ENCODE data around the gene PPP2R2D.
"Not testable (repeated sequence)": the region's sequence is repeated elsewhere in the genome, so short reads cannot be mapped to it uniquely, and the experiment has no call there.

Gene PPP2R2D

DNA sequence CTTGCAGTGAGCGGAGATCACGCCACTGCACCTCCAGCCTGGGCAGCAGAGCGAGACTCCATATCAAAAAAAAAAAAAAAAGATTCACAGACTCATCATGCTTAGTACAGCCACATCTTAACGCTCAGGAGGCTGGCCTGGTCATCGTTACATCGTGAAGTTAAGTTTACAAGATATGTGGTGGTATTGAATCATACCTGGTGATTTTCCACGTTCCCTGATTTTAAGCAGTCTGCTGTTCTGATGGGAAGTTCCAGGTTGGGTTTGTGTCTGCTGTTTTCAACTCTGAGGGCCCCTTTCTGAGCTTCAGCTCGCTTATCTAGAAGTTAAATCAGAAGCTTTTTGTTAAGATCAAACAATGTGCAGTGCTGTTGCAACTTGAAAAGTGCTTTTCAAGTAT is 6.9 kb downstream of the PPP2R2D start:
- DNase-seq, result no peak

DNA sequence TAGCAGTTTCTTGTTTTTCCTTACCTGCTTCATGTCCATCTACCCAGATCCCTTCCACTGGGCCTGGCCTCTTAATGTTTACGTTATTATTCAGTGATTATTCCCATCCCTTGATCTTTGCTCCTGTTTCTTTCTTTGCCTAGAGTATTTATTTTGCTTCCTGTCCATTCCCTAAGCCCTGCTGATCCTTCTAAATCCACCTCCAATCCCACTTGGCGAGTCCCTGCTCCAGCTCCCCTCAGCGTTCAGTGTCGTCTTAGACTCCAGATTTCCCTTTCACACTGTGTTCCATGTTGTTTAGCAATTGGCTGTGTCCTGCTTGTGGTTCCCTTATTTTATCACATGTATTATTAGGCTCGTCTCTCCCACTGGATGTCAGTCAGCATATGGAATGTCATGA is 7.3 kb downstream of the PPP2R2D start:
- no peak for DNase-seq

DNA sequence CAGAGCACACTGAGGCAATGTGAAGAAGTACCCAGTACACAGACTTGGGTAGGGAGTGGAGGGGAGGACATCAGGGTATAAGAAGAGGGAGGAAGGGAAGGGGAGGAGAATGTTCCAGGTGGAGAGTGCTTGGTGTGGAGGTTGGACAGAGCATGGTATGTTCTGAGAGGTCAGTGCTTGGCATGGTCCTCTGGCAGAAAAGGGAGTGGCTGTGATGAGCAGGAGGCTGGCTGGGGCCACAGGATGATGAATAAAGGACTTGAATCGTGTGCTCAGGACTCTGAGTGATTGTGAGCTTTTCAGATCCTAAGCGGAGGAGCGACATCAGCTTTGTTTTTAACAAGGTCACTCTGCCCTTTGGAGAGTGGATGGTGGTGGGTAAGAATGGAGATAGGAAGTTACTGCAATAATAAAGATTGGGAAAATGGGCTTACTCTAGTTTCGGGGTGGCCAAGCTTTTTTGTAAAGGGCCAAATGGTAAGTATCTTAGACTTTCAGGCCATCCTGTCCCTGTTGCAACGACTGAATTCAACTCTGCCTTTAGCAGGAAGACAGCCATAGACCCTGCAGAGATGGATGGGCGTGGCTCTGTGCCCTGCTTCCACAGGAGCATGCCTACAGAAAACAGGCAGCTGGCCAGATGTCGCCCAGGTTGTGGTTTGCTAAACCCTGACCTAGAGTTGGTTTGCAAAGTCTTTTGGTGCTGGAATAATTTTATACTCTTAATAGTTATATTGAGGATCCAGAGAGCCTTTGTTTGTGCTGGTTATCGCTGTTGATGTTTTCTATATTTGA is 8.4 kb downstream of the PPP2R2D start:
- no peak for DNase-seq

DNA sequence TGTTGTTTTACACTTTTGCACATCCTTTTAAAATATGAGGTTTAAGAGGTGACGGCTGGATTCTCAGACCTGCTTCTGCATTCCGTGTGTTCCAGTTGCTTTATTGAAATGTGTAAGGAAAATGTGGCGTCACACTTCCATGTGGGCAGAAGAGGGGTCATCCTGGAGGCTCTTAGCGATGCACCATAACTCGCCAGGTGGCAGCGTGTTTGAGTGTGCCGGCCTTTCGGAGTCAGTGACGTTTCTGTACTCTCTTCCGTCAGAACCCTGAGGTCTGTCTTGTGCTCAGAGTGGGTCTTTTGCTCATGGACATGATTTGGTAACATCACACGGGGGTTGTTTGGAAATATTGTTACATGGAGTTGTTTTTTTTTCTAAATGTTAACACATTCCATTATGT is 9.1 kb downstream of the PPP2R2D start:
- no peak for DNase-seq

DNA sequence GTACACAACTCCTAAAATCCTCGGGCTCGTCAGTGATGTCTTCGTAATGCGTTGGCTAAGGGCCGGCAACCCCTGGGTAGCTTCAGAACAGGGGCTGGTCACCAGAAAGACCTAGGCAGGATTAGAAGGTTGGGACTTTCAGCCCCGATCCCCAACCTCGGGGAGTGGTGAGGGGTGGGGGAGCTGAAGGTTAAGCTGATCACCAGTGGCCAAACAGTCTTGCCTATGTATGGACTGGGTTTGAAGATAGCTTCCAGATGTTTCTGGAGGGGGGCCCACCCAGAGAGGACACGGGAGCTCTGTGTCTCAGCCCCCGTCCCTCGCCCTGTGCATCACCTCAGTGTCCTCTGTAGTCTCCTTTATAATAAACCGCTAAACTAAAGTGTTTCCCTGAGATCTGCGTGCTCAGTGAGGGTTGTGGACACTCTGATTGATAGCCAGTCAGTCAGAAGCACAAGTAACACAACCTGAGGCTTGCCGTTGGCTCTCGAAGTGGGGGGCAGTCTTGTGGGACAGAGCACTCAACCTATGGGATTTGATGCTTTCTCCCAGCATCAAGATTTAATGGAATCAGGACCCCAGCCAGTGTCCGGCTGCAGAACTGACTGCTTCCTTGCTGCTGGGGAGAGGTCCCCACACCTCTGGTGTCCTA is 10.0 kb downstream of the PPP2R2D start:
- DNase-seq, result no peak

DNA sequence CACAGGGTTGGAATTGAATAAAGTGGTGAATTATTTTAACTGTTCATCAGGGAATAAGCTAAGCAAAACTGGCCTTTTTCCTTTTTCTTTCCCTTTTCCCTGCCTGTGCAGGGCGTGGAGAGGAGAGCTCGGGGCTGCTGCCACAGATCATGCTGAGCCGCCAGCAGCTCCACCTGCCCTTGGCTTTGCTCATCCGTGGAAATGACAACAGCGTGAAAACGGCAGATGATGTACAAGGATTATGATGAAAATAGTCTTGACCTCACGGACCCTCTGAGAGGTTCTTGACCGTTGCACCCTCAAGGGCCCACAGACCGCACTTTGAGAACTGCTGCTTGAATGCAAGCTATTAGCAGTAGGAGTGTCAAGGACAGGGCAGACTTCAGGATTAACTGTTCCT is 10.6 kb downstream of the PPP2R2D start:
- no peak for DNase-seq

DNA sequence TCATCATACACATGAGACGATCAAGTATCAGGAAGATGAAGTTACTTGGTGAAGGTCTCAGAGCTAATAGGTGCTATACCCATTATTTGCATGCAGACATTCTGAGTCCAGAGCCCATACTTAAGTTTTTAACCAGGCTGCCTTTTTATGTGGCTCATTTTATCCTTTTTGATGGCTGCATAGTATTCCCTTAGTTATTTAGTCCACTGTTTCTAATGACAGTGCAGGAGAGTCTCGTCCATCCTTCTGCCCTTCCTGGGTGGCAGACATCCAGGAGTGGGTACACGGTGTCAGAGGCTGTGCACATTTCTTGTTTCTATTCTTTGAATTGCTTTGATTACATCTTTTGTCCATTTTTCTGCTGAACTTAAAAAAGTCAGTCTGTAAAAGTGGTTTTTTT is 11.8 kb downstream of the PPP2R2D start:
- no peak for DNase-seq

DNA sequence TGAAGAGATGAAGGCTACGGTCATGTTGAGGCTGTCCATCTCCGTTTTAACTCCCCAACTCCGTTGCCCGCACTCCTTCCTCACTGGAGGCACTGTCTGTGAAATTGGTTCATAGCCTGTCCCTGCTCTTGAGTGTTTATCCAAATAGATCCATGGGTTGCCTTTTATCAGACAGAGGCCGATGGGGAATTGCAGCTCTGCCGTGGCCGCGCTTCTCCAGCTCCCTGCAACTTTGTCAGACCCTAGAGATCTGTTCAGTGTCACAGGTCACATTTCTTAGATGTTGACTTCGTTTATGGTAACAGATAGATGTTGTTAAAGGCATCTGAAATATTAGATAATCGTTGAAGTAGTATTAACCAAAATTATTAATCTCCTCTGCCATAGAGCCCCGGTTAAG is 14.7 kb downstream of the PPP2R2D start:
- no peak for DNase-seq

DNA sequence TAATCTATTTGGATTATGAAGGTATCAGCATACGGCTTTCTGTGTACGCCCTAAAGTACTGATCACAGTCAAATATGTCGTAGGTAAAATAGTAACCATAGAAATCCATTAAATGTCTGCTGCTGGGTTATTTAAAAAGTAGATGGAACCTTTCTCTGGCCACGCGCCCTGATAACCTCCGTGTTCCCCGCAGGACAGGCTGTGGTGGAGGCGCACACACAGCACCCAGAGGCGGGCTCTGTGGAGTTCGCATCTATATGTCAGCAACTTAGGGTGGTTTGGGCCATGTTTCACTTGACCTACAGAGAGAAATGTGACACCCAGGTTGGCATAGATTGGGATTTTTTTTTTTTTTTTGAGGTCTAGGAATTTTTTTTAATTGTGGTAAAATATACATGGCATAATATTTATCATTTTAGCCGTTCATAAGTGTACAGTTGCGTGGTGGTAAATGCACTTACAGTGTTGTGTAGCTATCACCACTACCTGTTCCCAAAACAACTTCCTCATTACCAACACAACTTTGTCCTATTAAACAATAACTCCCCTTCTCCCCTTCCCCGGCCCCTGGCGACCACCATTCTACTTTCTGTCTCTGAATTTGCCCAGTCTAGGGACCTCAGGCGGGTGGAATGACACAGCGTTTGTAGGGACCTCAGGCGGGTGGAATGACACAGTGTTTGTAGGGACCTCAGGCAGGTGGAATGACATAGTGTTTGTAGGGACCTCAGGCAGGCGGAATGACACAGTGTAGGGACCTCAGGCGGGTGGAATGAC is 15.4 kb downstream of the PPP2R2D start:
- no peak for DNase-seq

DNA sequence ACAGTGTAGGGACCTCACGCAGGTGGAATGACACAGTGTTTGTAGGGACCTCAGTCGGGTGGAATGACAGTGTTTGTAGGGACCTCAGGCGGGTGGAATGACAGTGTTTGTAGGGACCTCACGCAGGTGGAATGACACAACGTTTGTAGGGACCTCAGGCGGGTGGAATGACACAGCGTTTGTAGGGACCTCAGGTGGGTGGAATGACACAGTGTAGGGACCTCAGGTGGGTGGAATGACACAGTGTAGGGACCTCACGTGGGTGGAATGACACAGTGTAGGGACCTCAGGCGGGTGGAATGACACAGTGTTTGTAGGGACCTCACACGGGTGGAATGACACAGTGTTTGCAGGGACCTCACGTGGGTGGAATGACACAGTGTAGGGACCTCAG is 16.0 kb downstream of the PPP2R2D start:
- not testable (repeated sequence) for DNase-seq

DNA sequence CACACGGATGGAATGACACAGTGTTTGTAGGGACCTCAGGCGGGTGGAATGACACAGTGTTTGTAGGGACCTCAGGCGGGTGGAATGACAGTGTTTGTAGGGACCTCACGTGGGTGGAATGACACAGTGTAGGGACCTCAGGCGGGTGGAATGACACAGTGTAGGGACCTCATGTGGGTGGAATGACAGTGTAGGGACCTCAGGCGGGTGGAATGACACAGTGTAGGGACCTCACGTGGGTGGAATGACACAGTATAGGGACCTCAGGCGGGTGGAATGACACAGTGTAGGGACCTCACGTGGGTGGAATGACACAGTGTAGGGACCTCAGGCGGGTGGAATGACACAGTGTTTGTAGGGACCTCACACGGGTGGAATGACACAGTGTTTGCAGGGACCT is 16.7 kb downstream of the PPP2R2D start:
- not testable (repeated sequence) for DNase-seq

DNA sequence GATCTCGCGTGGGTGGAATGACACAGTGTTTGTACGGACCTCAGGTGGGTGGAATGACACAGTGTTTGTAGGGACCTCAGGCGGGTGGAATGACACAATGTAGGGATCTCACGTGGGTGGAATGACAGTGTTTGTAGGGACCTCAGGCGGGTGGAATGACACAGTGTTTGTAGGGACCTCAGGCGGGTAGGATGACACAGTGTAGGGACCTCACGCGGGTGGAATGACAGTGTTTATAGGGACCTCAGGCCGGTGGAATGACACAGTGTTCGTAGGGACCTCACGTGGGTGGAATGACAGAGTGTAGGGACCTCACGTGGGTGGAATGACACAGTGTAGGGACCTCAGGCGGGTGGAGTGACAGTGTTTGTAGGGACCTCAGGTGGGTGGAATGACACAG is 18.7 kb downstream of the PPP2R2D start:
- not testable (repeated sequence) for DNase-seq

DNA sequence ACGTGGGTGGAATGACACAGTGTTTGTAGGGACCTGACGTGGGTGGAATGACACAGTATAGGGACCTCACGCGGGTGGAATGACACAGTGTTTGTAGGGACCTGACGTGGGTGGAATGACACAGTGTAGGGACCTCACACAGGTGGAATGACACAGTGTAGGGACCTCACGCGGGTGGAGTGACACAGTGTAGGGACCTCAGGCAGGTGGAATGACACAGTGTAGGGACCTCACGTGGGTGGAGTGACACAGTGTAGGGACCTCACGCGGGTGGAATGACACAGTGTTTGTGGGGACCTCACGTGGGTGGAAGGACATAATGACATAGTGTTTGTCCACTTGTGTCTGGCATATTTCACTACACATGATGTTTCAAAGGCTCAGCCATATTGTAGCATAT is 19.3 kb downstream of the PPP2R2D start:
- no peak for DNase-seq

DNA sequence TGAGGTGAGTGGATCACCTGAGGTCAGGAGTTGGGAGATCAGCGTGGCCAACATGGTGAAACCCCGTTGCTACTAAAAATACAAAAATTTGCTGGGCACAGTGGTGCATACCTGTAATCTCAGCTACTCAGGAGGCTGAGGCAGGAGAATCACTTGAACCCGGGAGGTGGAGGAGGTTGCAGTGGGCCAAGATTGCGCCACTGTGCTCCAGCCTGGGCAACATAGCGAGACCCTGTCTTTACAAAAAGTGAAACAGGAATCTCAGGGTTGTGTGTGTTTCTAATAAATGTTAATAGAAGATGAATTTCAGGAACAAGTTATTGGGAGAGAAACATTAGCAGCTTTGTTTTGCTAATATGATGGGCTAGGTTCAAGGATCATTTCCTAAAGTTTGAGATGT is 19.9 kb downstream of the PPP2R2D start:
- no peak for DNase-seq

DNA sequence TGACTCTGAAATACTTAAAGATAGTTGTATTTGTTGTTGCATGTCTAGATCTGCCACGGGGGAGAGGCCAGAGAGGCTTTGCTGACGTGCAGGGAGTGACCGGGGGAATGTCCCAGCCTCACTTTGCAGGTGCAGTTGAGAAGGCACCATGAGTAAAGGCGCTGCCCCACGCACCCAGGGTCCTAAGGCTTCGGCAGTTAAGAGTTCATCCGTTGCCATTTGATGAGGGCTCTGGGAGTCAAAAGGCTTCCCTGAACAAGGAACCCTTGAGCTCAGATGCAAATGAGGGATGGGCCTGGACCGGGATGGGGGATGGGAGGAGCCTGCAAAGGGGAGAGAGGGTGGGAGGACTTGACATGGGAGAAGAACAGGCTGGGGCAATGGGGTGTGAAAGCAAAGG is 20.4 kb downstream of the PPP2R2D start:
- DNase-seq, result peak in 17 of 51 donors; percentile 4 to 62 (median 29)

DNA sequence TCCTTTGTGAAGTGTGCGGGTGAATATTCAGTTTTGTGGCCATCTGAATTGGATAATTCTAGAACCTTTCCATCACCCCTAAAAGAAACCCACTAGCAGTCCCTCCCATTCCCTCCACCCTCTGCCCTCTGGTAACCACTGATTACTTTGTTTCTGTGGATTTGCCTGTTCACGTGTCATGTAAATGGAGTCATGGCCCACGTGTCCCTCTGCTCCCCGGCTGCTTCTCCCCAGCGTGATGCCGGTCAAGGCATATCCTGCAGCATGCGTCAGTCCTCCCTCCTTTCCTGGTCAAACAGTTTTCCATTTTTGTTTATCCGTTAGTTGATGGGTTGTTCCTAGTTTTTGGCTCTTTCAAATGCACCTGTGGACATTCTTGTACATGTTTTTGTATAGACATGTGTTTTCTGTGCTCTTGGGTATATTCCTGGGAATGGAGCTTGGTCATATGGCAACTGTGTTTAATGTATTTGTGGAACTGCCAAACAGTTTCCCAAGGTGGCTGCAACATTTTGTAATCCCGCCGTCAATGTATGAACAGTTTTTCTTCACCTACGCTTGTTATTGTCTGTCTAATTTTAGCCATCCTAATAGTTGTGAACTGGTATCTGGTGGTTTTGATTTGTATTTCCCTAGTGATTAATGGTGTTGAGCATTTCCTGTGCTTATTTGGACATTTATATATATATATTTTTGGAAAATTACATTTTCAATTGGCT is 22.4 kb downstream of the PPP2R2D start:
- no peak for DNase-seq

DNA sequence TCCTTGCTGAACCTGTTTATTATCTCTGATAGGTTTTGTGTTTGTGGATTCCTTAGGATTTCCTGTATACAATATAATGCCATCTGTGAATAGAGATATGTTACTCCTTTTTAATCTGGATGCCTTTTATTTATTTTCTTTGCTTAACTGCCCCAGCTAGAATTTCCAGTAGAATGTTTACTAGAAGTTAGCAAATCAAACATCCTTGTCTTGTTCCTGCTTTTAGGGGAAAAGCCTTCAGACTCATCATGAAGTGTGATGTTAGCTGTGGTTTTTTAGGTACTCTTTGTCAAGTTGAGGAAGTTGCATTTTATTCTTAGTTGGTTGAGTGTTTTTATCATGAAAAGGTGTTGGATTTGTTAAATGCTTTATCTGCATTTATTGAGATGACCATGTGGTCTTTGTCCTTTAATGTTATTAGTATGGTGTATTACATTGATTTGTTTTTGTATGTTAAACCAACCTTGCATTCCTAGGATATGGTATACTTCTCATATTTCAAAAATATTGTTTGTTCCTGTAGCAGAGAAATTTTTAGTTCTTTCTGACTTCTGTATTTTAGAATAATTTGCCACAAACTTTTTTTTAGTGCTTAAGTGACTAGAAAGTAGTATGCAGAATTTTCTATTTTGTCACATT is 24.3 kb downstream of the PPP2R2D start:
- no peak for DNase-seq

DNA sequence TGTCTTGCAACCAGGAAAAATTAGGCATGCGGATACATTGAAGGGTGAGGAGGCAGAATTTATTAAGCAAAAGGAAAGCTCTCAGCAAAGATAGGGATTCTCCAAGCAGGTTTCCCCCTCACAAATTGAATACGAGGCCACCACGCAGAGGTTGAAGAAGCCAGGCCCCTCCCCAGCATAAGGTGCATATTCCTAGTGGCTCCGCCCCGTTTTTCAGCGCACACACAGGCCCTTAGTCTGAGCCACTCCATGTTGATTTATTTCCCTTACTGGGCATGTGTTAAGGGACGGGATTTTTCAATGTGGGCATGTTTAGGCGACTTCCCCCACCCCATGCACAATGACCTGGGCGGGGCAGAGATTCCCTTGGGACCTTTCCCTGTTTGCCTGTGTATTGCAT is 24.9 kb downstream of the PPP2R2D start:
- DNase-seq, result no peak

DNA sequence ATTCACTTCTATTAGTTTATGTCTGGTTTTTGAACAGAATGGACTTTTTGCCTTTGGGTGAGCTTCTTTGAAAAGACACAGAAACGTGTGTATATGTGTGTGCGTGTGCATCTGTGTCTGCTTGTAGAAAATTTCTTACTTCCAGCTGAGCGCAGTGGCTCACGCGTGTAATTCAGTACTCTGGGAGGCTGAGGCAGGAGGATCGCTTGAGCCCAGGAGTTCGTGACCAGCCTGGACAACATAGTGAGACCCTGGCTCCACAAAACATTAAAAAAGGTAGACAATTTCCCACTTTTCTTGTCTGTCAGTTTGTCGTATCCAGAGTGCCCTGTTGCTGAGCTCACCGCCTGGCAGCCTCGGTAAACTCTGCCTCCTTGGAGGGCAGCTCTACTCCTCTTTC is 25.4 kb downstream of the PPP2R2D start:
- DNase-seq, result no peak

DNA sequence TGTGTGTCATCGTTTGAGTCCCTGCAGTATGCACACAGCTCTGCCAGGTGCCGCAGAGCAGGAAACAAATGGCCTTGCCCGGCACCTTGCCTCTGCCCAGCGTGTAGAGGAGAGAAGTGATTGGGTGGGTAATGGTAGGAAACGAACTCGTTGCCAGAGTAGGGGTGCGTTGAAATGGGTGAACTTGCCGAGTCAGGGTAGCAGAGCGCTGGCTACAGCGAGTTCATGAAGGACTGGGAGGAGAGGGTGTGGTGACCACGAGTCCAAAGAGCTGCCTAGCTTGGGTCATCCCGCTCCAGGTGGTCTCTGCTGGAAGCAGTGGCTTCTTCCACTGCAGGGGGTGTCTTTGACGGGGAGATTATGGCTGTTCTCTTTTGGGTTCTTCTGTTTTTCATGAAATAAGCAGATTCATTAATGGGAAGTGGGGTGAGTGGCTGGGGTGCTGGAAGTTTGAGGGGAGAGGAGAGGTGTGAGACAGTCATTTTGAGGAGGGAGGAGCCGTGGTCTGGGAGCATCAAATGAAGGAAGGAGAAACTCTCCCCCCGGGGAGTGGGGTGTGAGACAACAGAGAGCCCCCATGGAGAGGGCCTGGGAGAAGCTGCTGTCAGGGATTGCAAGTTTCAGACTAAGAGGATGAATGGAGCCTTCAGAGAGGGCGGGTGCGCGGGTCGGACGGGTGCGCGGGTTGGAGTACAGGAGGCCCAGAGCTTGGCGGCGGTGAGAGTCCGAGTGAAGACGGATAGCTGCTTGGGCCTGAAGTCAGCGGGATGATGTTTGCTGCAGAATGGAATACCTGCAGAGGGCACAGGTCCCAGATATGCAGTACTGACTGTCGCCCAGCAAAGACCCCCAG is 26.2 kb downstream of the PPP2R2D start:
- DNase-seq, result no peak
